Suppressor macrophage treated with lipopolysaccharide for 1 hour (primary cell): ENCODE results near the gene SFXN3.
A peak's percentile ranks its signal among the peaks of the same experiment; 100 is the strongest.

Experiments used
- DNase-seq, 3 donors: peaks; one replicate each; pipeline ENCODE4 v3.0.0-alpha.2; 2020 to 2022

Gene SFXN3

DNA sequence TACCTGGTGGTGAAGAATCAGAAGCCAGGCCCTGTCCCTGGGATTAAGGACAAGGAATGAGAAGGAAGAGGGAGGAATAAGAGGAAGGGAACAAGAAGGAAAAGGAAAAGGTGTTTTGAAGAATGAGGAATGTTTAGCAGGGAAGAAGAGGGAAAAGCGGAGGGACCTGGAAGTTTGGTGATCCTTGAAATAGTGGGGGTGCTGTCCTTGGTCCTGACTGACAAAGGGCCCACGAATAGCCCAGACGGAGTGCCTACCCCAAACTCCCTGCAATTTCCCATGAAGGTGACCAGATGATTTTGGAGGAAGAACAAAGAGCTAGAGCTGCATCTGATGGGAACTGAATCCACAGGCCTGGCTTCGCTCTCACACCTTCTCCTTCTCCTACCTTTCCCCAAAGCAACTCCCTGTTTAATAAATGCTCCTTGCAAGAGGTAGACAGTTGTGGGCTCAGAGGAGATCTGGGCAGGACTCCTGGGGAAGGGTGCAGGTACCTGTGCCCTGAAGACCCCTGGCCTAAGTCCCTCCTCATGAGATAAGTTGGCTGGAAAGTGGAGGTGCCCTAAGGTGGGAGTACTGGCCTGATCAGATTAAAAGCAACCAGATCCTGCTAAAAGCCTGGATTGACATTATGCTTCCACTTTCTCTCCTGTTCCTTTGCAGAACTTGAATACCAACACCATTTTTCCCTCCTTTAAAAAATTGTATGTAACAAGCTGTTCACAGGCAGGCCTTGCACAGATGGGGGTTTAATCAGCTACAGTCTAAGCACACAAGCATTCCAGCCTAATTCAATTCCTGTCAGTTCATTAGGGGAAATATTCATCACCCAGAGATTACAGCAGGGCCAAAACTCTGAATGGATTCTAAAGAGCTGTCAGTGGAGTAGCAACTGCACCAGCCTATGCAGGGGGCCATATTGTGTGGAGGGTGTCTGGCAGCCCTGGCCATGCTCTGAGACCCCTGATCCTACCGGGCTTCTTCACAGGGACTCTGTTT, 50.2 kb downstream of the SFXN3 start:
- peak in 1 of 3 donors; percentile 52 for DNase-seq

DNA sequence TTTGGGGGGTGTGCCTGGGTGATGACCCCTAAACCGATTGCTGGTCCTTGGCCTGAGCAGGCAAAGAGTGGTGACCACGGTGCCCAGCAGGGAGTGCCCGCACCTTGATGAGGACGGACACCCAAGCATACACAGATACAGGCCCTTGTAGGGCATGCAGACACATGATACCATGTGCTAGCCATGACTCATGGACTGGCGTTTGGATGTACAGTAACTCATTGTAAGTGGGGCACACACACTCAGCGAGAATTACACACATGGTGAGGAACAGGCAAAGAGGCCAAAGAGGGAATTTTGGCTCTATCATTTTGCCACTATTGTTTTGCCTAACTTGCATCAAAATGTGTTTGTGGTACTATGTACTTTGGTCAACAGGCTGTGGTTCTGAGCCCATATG, 54.8 kb downstream of the SFXN3 start:
- DNase-seq = no peak

DNA sequence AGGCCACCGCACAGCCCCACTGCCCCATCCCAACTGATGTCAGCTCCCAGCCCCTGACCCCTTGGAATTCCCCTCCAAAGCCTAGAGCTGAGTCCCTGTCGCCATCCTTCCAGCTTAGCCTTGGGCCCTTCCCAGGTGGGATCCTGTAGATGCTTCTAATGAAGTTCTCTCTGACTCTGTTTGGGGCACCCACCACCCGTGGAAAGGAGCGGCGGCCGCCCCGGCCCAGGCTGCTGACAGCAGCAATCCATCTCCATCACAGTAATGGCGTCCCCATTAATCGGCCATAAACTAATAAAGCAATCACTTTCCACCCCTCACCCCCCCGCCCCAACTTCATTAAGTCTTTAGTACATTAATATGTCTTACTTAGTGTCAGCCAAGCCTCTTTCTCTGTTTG, 56.3 kb downstream of the SFXN3 start:
- no peak for DNase-seq

DNA sequence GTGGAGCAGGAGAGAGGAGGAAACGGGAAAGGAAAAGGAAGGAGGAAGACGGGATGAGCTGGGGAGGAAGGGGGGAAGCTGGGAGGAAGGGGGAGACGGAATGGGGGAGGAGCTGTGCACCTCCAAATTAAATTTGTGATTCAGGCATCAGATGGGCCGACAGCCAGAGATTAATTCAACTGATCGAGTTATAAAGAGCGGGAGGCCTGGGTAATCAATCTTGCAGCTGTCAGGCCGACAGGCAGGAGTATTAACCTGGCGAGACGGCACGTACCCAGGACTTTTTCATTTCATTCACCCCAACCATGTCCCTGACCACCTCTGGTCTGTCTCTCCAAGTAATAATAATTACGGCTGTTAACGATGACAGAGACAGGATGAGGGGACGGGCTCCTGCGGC, 56.9 kb downstream of the SFXN3 start:
- DNase-seq = no peak

DNA sequence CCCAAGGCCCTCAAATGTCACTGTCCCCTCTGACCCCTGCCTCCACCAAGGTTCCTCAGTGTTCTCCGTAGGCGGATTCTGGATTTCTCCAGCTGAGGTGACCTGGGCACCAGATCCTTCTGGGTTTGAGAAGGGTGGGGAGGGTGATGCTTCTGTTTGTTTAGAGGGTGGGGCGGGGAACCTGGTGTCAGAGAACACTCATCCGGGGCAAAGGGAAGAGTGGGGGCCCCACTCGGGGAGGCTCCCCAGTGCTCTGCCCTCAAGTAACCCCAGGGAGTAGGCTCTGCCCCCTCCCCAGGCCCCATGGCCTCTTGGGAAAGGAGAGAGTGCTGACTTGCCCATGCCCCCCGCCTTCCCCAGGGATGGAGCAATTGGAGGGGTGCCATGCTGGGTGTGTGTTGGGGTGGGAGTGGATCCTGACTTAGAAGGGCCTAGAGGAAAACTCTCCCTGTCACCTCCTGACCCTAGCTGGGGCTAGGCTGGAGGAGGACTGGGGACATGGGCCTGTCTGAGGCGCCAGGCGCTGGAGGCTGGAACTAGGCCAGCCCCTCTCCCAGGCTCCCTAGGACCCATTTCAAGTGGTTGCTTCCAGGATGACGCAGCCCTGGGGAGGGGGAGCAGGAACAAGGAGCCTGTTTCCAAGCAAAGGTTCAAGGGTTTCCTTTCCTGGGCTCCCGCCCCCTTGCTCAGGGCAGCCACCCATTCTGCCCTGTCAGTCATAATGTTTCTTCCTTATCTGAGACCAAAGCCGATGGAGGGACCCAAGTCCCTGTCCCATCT, 58.7 kb downstream of the SFXN3 start:
- no peak for DNase-seq

DNA sequence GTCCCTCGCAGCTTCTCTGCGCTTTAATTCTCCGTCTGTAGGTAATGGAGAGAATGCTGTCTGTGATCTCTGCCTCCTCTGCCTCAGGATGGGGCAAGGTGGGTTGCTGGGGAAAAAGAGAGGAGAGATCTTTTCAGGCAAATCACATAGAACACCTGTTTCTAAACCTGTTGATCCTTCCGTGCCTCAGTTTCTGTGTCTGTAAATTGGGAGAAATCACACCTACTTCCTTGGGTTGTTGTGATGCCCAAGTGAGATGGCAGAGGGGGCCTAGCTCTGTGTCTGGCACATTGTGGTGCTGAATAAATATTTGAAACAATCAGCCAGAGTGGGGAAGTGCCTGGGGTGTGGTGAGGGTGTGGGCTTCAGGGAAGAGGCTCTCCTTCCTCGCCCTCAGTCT, 59.6 kb downstream of the SFXN3 start:
- DNase-seq = no peak
